Neural cell (in vitro differentiated cells): ENCODE data around the gene IQGAP1. TPM values are rescaled to one million over a fixed set of nuclear protein-coding genes. Genes with fewer than 3 reads are reported as not detected.

ENCODE experiments used
- H2AFZ ChIP-seq: fragments of 200-600, 300-800 bp; sonication (generic), shearing (Covaris generic); 2 replicates; pipeline ENCODE4 v1.6.0; 2014; ENCODE audit warnings: low read depth, mild to moderate bottlenecking, antibody characterized with exemption, low read length, moderate library complexity
- H3F3A ChIP-seq: fragments of 200-600 bp; shearing (Covaris generic); 2 replicates; pipeline ENCODE4 v1.6.1; 2016; ENCODE audit warnings: mild to moderate bottlenecking, moderate library complexity, mixed read lengths, antibody characterized with exemption, low read length; ENCODE audit not compliant: insufficient read depth, poor library complexity, severe bottlenecking
- H3K27ac ChIP-seq: fragments of 200-600, 300-800 bp; sonication (generic), shearing (Covaris generic); 2 replicates; pipeline ENCODE4 v1.5.1; 2014; ENCODE audit warnings: mild to moderate bottlenecking, low read length, moderate library complexity
- H3K27me3 ChIP-seq: fragments of 300-800, 200-600 bp; sonication (generic), shearing (Covaris generic); 2 replicates; pipeline ENCODE4 v1.6.0; 2014; ENCODE audit warnings: mild to moderate bottlenecking, low read depth, low read length, moderate library complexity; ENCODE audit not compliant: insufficient read depth
- H3K36me3 ChIP-seq: fragments of 300-800, 200-600 bp; sonication (generic), shearing (Covaris generic); 2 replicates; pipeline ENCODE4 v1.5.1; 2014; ENCODE audit warnings: mild to moderate bottlenecking, antibody characterized with exemption, low read length, moderate library complexity; ENCODE audit not compliant: insufficient read depth
- H3K4me2 ChIP-seq: fragments of 300-800, 200-600 bp; sonication (generic), shearing (Covaris generic); 2 replicates; pipeline ENCODE4 v1.6.0; 2014; ENCODE audit warnings: mild to moderate bottlenecking, low read length
- H3K4me3 ChIP-seq: fragments of 300-800, 200-600 bp; sonication (generic), shearing (Covaris generic); 2 replicates; pipeline ENCODE4 v1.5.1; 2014; ENCODE audit warnings: mild to moderate bottlenecking, low read length, moderate library complexity
- H3K79me2 ChIP-seq: fragments of 200-600 bp; shearing (Covaris generic); replicated peaks from 2 replicates; pipeline ENCODE4 v1.6.0; 2014; ENCODE audit warnings: mild to moderate bottlenecking, low read length, moderate library complexity; ENCODE audit not compliant: insufficient read depth
- H3K9ac ChIP-seq: fragments of 300-800, 200-600 bp; sonication (generic), shearing (Covaris generic); 2 replicates; pipeline ENCODE4 v1.6.1; 2016; ENCODE audit warnings: mild to moderate bottlenecking, low read length, mixed read lengths
- H3K9me2 ChIP-seq: fragments of 200-600 bp; shearing (Covaris generic); 2 replicates; pipeline ENCODE4 v1.6.1; 2016; ENCODE audit warnings: mild to moderate bottlenecking, low read length, mixed read lengths; ENCODE audit not compliant: insufficient read depth
- H3K9me3 ChIP-seq: fragments of 200-600, 300-800 bp; sonication (generic), shearing (Covaris generic); 2 replicates; pipeline ENCODE4 v1.6.1; 2016; ENCODE audit warnings: mild to moderate bottlenecking, mixed run types, low read length, moderate library complexity, mixed read lengths
- H4K20me1 ChIP-seq: fragments of 200-600 bp; shearing (Covaris generic); 2 replicates; pipeline ENCODE4 v1.6.1; 2016; ENCODE audit warnings: mild to moderate bottlenecking, mixed run types; ENCODE audit not compliant: insufficient read depth
- EP300 ChIP-seq: fragments of 450-650 bp; conservative IDR thresholded peaks from 2 replicates; pipeline ENCODE4 v1.6.1; 2014; ENCODE audit warnings: antibody characterized with exemption, mild to moderate bottlenecking, moderate library complexity; ENCODE audit not compliant: poor library complexity, severe bottlenecking
- EZH2 ChIP-seq: fragments of 200-600, 300-800 bp; shearing (Covaris generic), sonication (generic); IDR thresholded peaks from 2 replicates; pipeline ENCODE4 v1.6.1; 2014; ENCODE audit warnings: antibody characterized with exemption, low read length, borderline replicate concordance, mild to moderate bottlenecking; ENCODE audit not compliant: insufficient read depth, poor library complexity, severe bottlenecking
- MXI1 ChIP-seq: fragments of 450-650 bp; conservative IDR thresholded peaks from 2 replicates; pipeline ENCODE4 v1.6.1; 2014; ENCODE audit warnings: antibody characterized with exemption, mild to moderate bottlenecking; ENCODE audit not compliant: poor library complexity, severe bottlenecking
- POLR2AphosphoS5 ChIP-seq: IDR thresholded peaks from 2 replicates; pipeline ENCODE4 v1.6.1; 2012
- RAD21 ChIP-seq: fragments of 450-650 bp; conservative IDR thresholded peaks from 2 replicates; pipeline ENCODE4 v1.6.1; 2014; ENCODE audit warnings: antibody characterized with exemption, mild to moderate bottlenecking, moderate library complexity
- REST ChIP-seq: IDR thresholded peaks from 2 replicates; pipeline ENCODE4 v1.6.1; 2012; ENCODE audit warnings: borderline replicate concordance
- SMC3 ChIP-seq: fragments of 450-650 bp; conservative IDR thresholded peaks from 2 replicates; pipeline ENCODE4 v1.6.1; 2014; ENCODE audit warnings: antibody characterized with exemption, mild to moderate bottlenecking, moderate library complexity; ENCODE audit not compliant: poor library complexity
- TAF1 ChIP-seq: IDR thresholded peaks from 2 replicates; pipeline ENCODE4 v1.6.1; 2012; ENCODE audit warnings: low read depth
- polyA plus RNA-seq: library from polyadenylated mRNA; depleted of rRNA; stranded (reverse); fragments of >200 nt; gene quantifications from 2 replicates; pipeline ENCODE4 v1.2.3, GENCODE V29; 2014
- TF ChIP-seq, protein P1 (sequence below): fragments of 450-650 bp; IDR thresholded peaks from 2 replicates; pipeline ENCODE4 v1.5.1; 2014; ENCODE audit warnings: antibody characterized with exemption, mild to moderate bottlenecking, moderate library complexity; ENCODE audit not compliant: poor library complexity, severe bottlenecking

IQGAP1 gene
- polyA plus RNA-seq, 1 donor from 2014 or later = 16.6 TPM

- Histone ChIP-seq H3K27me3 (no peaks in the 10 kb centered on the region), H3F3A (no peaks in the 10 kb centered on the region), H3K9me3 (no peaks in the 10 kb centered on the region), H3K4me2 (no peak overlapping the region), H3K27ac (no peak overlapping the region), H3K79me2 (no peaks in the 10 kb centered on the region), H4K20me1 (no peaks in the 10 kb centered on the region), H2AFZ (no peak overlapping the region), H3K9me2 (no peaks in the 10 kb centered on the region), H3K4me3 (no peak overlapping the region), H3K9ac (no peak overlapping the region), H3K36me3 (no peaks in the 10 kb centered on the region)
- no peak for TF ChIP-seq SMC3
- TF ChIP-seq POLR2AphosphoS5 = no peak
- TF ChIP-seq EZH2 = no peak
- TF ChIP-seq TAF1 = no peak
- no peak for TF ChIP-seq MXI1
- TF ChIP-seq REST = no peak
- no peak for TF ChIP-seq RAD21
- TF ChIP-seq, protein P1, sequence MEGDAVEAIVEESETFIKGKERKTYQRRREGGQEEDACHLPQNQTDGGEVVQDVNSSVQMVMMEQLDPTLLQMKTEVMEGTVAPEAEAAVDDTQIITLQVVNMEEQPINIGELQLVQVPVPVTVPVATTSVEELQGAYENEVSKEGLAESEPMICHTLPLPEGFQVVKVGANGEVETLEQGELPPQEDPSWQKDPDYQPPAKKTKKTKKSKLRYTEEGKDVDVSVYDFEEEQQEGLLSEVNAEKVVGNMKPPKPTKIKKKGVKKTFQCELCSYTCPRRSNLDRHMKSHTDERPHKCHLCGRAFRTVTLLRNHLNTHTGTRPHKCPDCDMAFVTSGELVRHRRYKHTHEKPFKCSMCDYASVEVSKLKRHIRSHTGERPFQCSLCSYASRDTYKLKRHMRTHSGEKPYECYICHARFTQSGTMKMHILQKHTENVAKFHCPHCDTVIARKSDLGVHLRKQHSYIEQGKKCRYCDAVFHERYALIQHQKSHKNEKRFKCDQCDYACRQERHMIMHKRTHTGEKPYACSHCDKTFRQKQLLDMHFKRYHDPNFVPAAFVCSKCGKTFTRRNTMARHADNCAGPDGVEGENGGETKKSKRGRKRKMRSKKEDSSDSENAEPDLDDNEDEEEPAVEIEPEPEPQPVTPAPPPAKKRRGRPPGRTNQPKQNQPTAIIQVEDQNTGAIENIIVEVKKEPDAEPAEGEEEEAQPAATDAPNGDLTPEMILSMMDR = no peak
- TF ChIP-seq EP300 = no peak
Observed at GRCh38 chr15:90340345-90340744, 47.7 kb upstream of the IQGAP1 start.

DNA sequence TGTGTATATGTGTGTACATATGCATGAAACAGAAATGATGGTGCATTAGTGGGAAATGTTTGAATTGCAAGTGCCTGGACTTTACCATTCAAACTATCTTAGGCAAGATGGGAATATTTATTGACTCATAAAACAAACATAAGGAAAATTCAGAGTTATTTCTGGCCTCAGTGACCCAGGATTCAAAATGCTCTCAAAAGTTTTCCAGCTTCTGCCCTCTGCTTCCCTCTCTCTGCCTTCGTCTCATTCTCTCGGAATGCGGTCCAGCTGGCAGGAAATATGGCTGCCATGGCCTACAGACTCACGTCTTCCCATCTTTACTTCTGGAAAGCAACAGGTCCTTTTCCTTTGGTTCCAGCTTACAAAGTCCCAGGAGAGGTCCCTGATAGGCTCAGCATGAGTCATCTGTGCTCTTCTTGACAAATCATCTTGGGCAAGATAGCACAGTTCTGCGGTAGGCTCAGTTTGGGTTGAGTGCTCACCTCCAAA is 44.7 kb upstream of the IQGAP1 start:
- H3F3A ChIP-seq = no peaks in the 10 kb centered on the region
- no peaks in the 10 kb centered on the region for H3K36me3 ChIP-seq
- no peaks in the 10 kb centered on the region for H4K20me1 ChIP-seq
- H3K9me2 ChIP-seq = no peaks in the 10 kb centered on the region
- H3K9ac ChIP-seq = no peak overlapping the region
- no peak overlapping the region for H2AFZ ChIP-seq
- no peaks in the 10 kb centered on the region for H3K79me2 ChIP-seq
- no peaks in the 10 kb centered on the region for H3K27me3 ChIP-seq
- TF ChIP-seq RAD21 (no peak), REST (no peak), MXI1 (no peak), EZH2 (no peak), POLR2AphosphoS5 (no peak), EP300 (no peak), SMC3 (no peak)
- TF ChIP-seq, protein P1 = no peak
- H3K4me2 ChIP-seq = no peak overlapping the region
- H3K4me3 ChIP-seq = no peak overlapping the region
- no peak overlapping the region for H3K27ac ChIP-seq
- H3K9me3 ChIP-seq = no peaks in the 10 kb centered on the region
